K562 (cell line): Measurements from ENCODE around the gene ZNHIT1. TPM values are rescaled to one million over a fixed set of nuclear protein-coding genes. Genes with fewer than 3 reads are reported as not detected.

ENCODE experiments used
- EWSR1 ChIP-seq: fragments of 450-650 bp; IDR thresholded peaks from 2 replicates; pipeline ENCODE4 v1.6.1; 2018; ENCODE audit warnings: borderline replicate concordance, mild to moderate bottlenecking, low read depth, moderate library complexity; ENCODE audit not compliant: partially characterized antibody
- HEY1 ChIP-seq: fragments of 250-450 bp; sonication (Bioruptor Pico); IDR thresholded peaks from 2 replicates; pipeline ENCODE4 v1.5.0; 2020; ENCODE audit warnings: mild to moderate bottlenecking, moderate library complexity, borderline replicate concordance
- POLR2AphosphoS2 ChIP-seq: IDR thresholded peaks from 2 replicates; pipeline ENCODE4 v1.6.1; 2012; ENCODE audit warnings: low read length, improper control_type of control experiment
- RAD21 ChIP-seq, 2 experiments: fragments of 250-450 bp in 1 of 2; fragments of 450-650 bp in 1 of 2; sonication (Bioruptor Pico) in 1 of 2; formaldehyde crosslinking in 1 of 2; IDR thresholded peaks in 1 of 2; conservative IDR thresholded peaks in 1 of 2; 2 replicates each; pipeline versions ENCODE4 v1.4.0 to v1.8.0; 2020 to 2022; ENCODE audit warnings: mild to moderate bottlenecking in 2 of 2, moderate library complexity in 1 of 2
- RB1 ChIP-seq: fragments of 450-650 bp; IDR thresholded peaks from 2 replicates; pipeline ENCODE4 v1.6.1; 2017; ENCODE audit warnings: low read depth, mild to moderate bottlenecking
- XRCC5 ChIP-seq: fragments of 200-400 bp; formaldehyde crosslinking; IDR thresholded peaks from 2 replicates; pipeline ENCODE4 v1.6.1; 2017; ENCODE audit warnings: low read depth, mild to moderate bottlenecking, low read length
- ZBTB40 ChIP-seq, 2 experiments: fragments of 450-650 bp in 1 of 2; sonication (generic) in 1 of 2; formaldehyde crosslinking in 1 of 2; IDR thresholded peaks; 2 replicates each; pipeline versions ENCODE4 v1.7.1 to v1.9.0; 2016 to 2022; ENCODE audit warnings: inconsistent platforms in 1 of 2, mild to moderate bottlenecking in 1 of 2, missing genetic modification reagents in 1 of 2
- ZNF347 ChIP-seq: fragments of 450-650 bp; formaldehyde crosslinking; IDR thresholded peaks from 2 replicates; pipeline ENCODE4 v1.4.0; 2020; ENCODE audit warnings: low read depth, mild to moderate bottlenecking, moderate library complexity
- polyA plus RNA-seq, 8 experiments: library from polyadenylated mRNA; depleted of rRNA in 4 of 8; stranded (reverse) in 5 of 8; unstranded in 3 of 8; fragments of >200 nt; fragmentation: Nextera tagmentation in 2 of 8; fragmentation: Illumina TruSeq in 1 of 8; extraction: Ambion mirVana in 2 of 8; extraction: Trizol in 1 of 8; gene quantifications; 2 replicates each; pipeline versions ENCODE4 v1.2.1 to v1.2.3, GENCODE V29; 2011 to 2014; ENCODE audit warnings: inconsistent platforms in 1 of 8, missing spikeins in 1 of 8
- total RNA-seq, 7 experiments: library from RNA; depleted of rRNA in 6 of 7; stranded (reverse); fragments of >200 nt in 6 of 7; fragmentation: Illumina TruSeq in 2 of 7; extraction: Trizol in 2 of 7; gene quantifications; 2 replicates each; pipeline versions ENCODE4 v1.2.1 to v1.2.3, GENCODE V29; 2011 to 2021; ENCODE audit warnings: low replicate concordance in 1 of 7
- TF ChIP-seq, protein P1 (sequence below): sonication (generic); formaldehyde crosslinking; IDR thresholded peaks from 2 replicates; pipeline ENCODE4 v1.8.0; 2022; ENCODE audit warnings: mild to moderate bottlenecking, missing genetic modification reagents, borderline replicate concordance
- TF ChIP-seq, protein P2 (sequence below), 2 experiments: fragments of 200-800 bp in 1 of 2; sonication (Bioruptor generic) in 1 of 2; sonication (generic) in 1 of 2; formaldehyde crosslinking in 1 of 2; IDR thresholded peaks in 1 of 2; conservative IDR thresholded peaks in 1 of 2; 2 replicates each; pipeline versions ENCODE4 v1.5.0 to v1.6.1; 2016 to 2020; ENCODE audit warnings: missing compliant biosample characterization in 1 of 2, missing genetic modification characterization in 1 of 2, missing genetic modification reagents in 1 of 2

Gene ZNHIT1
- total and polyA plus RNA-seq, 9 of the 15 experiments (the other 6 are each of a cell fraction or from before 2014, with no cell fraction given) = 6.4 to 162 (median 70.1) TPM

DNA sequence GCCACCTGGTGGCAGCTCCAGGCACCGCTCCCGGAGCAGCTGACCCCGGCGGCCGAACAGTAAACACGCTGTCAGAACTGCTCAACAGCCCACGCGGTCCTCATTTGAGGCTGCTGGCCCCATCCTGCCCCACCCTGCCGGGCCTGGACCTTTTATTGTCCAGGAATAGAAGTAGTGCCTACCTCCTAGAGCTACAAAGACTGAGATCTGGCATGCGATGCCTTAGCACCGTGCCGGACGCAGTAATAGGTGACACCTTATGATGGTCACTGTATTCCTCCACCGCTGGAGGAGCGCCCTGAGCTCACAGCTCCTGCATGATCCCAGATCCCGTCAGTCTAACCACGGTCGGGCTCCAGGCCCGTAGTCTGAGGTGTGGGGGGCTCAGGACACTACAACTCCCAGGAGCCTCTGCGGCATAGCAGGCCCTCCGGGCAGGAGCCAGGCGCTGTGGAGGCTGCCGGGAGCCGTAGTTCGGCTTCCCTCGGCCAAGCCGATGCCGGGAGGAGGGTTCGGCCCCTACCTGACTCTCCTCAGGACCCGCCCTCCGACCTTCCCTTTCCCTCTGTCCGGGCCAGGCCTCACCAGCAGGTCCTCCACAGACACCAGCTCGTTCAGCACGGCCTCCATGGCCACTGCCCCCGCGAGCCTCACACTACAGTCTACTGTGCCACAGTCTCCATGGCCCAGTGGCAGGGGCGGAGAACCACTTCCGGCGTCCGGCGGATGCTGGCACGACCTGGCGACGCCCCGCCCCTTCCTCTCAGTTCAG, 26.6 kb downstream of the ZNHIT1 start, which contains the start of gene FIS1 (continued):
- TF ChIP-seq ZBTB40 (IDR thresholded peaks at IDR 0.05) (peak; percentile 97), ZBTB40 (CRISPR knock-in tag; IDR thresholded peaks at IDR 0.05) (no peak), EWSR1 (no peak), XRCC5 (0 out of 2 replicates have a peak, but pooled peaks have one; percentile 59), ZNF347 (CRISPR knock-in tag) (no peak), RAD21 (CRISPR knock-in tag; conservative IDR thresholded peaks at IDR 0.05 in 1 of 2, IDR thresholded peaks at IDR 0.05 in 1 of 2) (peak; percentile 70 to 75; a peak in 3 of 4 replicates), HEY1 (0 out of 2 replicates have a peak, but pooled peaks have one; percentile 14), RB1 (peak; percentile 78), POLR2AphosphoS2 (peak; percentile 96)
- TF ChIP-seq, protein P1, sequence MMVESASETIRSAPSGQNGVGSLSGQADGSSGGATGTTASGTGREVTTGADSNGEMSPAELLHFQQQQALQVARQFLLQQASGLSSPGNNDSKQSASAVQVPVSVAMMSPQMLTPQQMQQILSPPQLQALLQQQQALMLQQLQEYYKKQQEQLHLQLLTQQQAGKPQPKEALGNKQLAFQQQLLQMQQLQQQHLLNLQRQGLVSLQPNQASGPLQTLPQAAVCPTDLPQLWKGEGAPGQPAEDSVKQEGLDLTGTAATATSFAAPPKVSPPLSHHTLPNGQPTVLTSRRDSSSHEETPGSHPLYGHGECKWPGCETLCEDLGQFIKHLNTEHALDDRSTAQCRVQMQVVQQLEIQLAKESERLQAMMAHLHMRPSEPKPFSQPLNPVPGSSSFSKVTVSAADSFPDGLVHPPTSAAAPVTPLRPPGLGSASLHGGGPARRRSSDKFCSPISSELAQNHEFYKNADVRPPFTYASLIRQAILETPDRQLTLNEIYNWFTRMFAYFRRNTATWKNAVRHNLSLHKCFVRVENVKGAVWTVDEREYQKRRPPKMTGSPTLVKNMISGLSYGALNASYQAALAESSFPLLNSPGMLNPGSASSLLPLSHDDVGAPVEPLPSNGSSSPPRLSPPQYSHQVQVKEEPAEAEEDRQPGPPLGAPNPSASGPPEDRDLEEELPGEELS (CRISPR knock-in tag) = 0 out of 2 replicates have a peak, but pooled peaks have one; percentile 53
- TF ChIP-seq, protein P2, sequence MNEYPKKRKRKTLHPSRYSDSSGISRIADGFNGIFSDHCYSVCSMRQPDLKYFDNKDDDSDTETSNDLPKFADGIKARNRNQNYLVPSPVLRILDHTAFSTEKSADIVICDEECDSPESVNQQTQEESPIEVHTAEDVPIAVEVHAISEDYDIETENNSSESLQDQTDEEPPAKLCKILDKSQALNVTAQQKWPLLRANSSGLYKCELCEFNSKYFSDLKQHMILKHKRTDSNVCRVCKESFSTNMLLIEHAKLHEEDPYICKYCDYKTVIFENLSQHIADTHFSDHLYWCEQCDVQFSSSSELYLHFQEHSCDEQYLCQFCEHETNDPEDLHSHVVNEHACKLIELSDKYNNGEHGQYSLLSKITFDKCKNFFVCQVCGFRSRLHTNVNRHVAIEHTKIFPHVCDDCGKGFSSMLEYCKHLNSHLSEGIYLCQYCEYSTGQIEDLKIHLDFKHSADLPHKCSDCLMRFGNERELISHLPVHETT (CRISPR knock-in tag; conservative IDR thresholded peaks at IDR 0.05 in 1 of 2, IDR thresholded peaks at IDR 0.05 in 1 of 2) = peak in 1 of 2 experiments; percentile 79; a peak in 2 of 4 replicates
